SHP77 (cell line): ENCODE results near the gene RNF224.
"Not testable (repeated sequence)": the region's sequence is repeated elsewhere in the genome, so short reads cannot be mapped to it uniquely, and the experiment has no call there.

ENCODE experiments used
- DNase-seq, 2 experiments: peaks; one replicate each; lab custom pipeline; 2025; lab: John Stamatoyannopoulos, UW

Gene RNF224

GRCh38 chr9:137240841-137241489, 13.7 kb downstream of the RNF224 start, which contains the start of gene TUBB4B:
Gene TUBB4B (plus strand): TSS chr9:137241287. CDS start chr9:137241361, 74 bp downstream.
- DNase-seq = peak; percentile 99 to 100

GRCh38 chr9:137241490-137242268, 14.4 kb downstream of the RNF224 start:
- DNase-seq = no peak

- DNase-seq = no peak
Measured at GRCh38 chr9:137242269-137243203, 15.2 kb downstream of the RNF224 start.

GRCh38 chr9:137243266-137243625, 15.9 kb downstream of the RNF224 start:
- not testable (repeated sequence) for DNase-seq

- DNase-seq = no peak
Measured at GRCh38 chr9:137243626-137244485, 16.6 kb downstream of the RNF224 start.

- no peak for DNase-seq
Measured at GRCh38 chr9:137244486-137245449, 17.5 kb downstream of the RNF224 start.

- DNase-seq = no peak
Measured at GRCh38 chr9:137245450-137246421, 18.4 kb downstream of the RNF224 start.

GRCh38 chr9:137247135-137247915, 20.0 kb downstream of the RNF224 start:
- no peak for DNase-seq

GRCh38 chr9:137247916-137248175, 20.5 kb downstream of the RNF224 start:
- DNase-seq = no peak

GRCh38 chr9:137250329-137251193, 23.3 kb downstream of the RNF224 start:
- DNase-seq = no peak

- no peak for DNase-seq
Measured at GRCh38 chr9:137251194-137251461, 23.8 kb downstream of the RNF224 start, which contains the start of gene STPG3. Gene STPG3 (plus strand): TSS chr9:137251286. CDS start chr9:137251287, 1 bp downstream.

- DNase-seq = no peak
Measured at GRCh38 chr9:137251490-137252268, 24.4 kb downstream of the RNF224 start.

GRCh38 chr9:137252555-137253506, 25.5 kb downstream of the RNF224 start:
- DNase-seq = no peak

- DNase-seq = no peak
Measured at GRCh38 chr9:137253717-137254623, 26.7 kb downstream of the RNF224 start.
